Activated naive CD4-positive, alpha-beta T cell treated with anti-CD3 and anti-CD28 coated beads, Interleukin-2, amount 10 ng/mL, durations not matched to agents 7 days and 5 days (primary cell): ENCODE measurements around the gene RNF41.

ENCODE experiments used
- CTCF ChIA-PET: fragments of 350-600 bp; sonication (Branson Sonifier 250); formaldehyde crosslinking; loops from one replicate; lab custom pipeline; 2021; ENCODE audit warnings: antibody characterized with exemption; lab: Charles Lee
- DNase-seq: peaks from one replicate; pipeline ENCODE4 v3.0.0-alpha.2; 2020
- H3K27ac Mint-ChIP-seq: one replicate; pipeline ENCODE4 v1.8.0; 2021; ENCODE audit warnings: mild to moderate bottlenecking, moderate library complexity, mixed read lengths
- H3K27me3 Mint-ChIP-seq: one replicate; pipeline ENCODE4 v1.8.0; 2021; ENCODE audit warnings: mild to moderate bottlenecking, mixed read lengths
- H3K36me3 Mint-ChIP-seq: one replicate; pipeline ENCODE4 v1.8.0; 2021; ENCODE audit warnings: mixed read lengths
- H3K4me1 Mint-ChIP-seq: one replicate; pipeline ENCODE4 v1.8.0; 2021; ENCODE audit warnings: mixed read lengths
- H3K4me3 Mint-ChIP-seq: one replicate; pipeline ENCODE4 v1.8.0; 2021; ENCODE audit warnings: mild to moderate bottlenecking, moderate library complexity, mixed read lengths
- H3K9me3 Mint-ChIP-seq: one replicate; pipeline ENCODE4 v1.8.0; 2021; ENCODE audit warnings: mixed read lengths

RNF41 gene

DNA sequence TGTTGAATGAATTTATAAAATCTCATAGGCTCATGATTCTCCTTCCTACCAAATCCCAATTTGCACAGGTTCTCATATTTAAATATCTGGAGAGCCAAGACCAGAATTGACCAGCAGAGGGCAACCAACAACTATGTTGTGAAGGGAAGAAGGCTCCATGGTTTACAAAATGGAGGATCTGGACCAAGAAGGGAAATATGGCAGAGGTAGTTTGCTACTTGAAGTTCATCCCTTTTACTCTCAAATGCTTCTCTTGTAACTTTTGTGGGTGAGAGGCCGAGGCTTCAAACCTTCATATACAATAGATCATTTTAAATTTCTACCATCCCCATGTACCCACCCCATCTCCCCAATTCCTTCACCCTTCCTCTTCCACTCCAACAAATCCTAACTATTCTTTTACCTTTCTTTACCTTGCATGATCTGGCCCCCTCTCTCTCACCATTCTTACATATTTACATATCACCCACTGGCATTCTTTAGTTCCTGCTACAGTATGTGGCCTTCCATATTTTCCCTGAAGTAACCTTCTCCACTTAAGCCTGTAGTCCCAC lies 28.6 kb downstream of the RNF41 start:
- Mint-ChIP-seq H3K36me3 (peaks cover 7% of the 10 kb centered on the region), H3K4me3 (no peak overlapping the region), H3K4me1 (peaks cover 32% of the 10 kb centered on the region), H3K27me3 (peaks cover 7% of the 10 kb centered on the region), H3K27ac (no peak overlapping the region), H3K9me3 (no peaks in the 10 kb centered on the region)
- DNase-seq, result peak; percentile 87
- CTCF ChIA-PET, result interaction anchor here (0.9 to 6.5 kb wide), 8 partner anchors 15 to 309 kb away, joined by 3 to 33 read pairs (median 6); partner anchors contain the start of genes ANKRD52 and COQ10A

DNA sequence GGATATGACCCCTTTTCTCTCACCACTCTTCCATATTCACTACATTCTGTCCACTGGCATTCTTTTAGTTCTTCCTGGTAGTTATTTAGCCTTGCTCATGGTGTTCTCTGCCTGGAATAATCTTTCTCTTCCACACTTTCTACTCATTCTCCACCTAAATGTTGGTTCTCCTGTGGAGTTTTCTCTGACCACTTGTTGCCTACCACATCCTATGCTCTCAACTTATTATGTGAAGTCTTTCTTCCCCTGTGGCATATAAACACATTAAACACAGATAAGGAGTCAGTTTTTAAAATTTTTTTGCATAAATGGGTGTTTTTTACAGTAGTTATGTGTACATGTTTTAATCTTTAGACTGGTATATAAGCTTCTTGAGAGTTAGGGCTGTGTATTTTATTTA lies 29.1 kb downstream of the RNF41 start:
- H3K9me3 Mint-ChIP-seq, result no peaks in the 10 kb centered on the region
- peaks cover 7% of the 10 kb centered on the region for H3K27me3 Mint-ChIP-seq
- DNase-seq, result no peak
- CTCF ChIA-PET, result interaction anchor here (0.6 to 6.5 kb wide), 10 partner anchors 15 to 309 kb away, joined by 3 to 87 read pairs (median 6); partner anchors contain the start of genes ANKRD52, COQ10A, RPL41 and ZC3H10
- peaks cover 8% of the 10 kb centered on the region for H3K36me3 Mint-ChIP-seq
- no peak overlapping the region for H3K4me3 Mint-ChIP-seq
- peaks cover 37% of the 10 kb centered on the region for H3K4me1 Mint-ChIP-seq
- no peak overlapping the region for H3K27ac Mint-ChIP-seq

GRCh38 chr12:56190695-56191155 lies 31.0 kb downstream of the RNF41 start:
- Mint-ChIP-seq H3K27me3 (peaks cover 7% of the 10 kb centered on the region), H3K4me3 (peak overlapping the region; percentile 94), H3K36me3 (peaks cover 23% of the 10 kb centered on the region), H3K9me3 (no peaks in the 10 kb centered on the region), H3K4me1 (peaks cover 51% of the 10 kb centered on the region), H3K27ac (peak overlapping the region; percentile 96)
- DNase-seq, result no peak
- CTCF ChIA-PET, result interaction anchor here (0.8 to 6.5 kb wide), 5 partner anchors 32 to 77 kb away, joined by 3 to 87 read pairs (median 17); partner anchors contain the start of genes ANKRD52, COQ10A, RNF41 and RPL41

DNA sequence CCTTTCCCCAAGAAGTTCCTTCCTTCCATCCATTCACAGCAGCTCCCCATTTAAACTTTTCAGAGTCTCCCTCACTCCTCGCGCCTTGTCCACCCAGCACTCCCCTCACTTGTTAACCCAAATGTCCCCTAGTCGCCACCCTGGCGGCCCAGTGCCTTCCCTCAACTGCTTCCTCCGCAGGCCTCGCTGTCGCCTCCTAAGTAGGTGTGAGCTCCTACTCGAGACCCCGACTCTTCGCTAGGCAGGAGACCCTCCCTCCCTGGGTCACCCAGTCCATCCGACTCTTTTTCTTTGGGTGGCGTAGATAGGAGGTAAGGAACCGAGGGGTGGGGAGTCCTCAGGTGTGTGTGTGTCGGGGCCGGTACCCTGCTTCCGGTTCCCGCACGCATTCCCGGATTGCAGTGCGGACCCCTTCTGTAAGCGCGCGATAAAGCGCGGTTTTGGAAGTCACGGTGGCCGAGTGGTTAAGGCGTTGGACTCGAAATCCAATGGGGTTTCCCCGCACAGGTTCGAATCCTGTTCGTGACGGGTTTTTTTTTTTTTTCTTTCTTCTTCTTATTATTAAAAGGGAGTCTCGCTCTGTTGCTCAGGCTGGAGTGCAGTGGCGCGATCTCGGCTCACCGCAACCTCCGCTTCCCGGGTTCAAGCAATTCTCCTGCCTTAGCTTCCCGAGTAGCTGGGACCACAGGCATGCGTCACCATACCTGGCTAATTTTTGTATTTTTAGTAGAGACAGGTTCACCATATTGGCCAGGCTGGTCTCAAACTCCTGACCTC lies 31.6 kb downstream of the RNF41 start:
- Mint-ChIP-seq H3K27ac (peak overlapping the region; percentile 96), H3K4me3 (peak overlapping the region; percentile 94), H3K36me3 (peaks cover 26% of the 10 kb centered on the region), H3K4me1 (peaks cover 52% of the 10 kb centered on the region), H3K9me3 (no peaks in the 10 kb centered on the region), H3K27me3 (peaks cover 7% of the 10 kb centered on the region)
- CTCF ChIA-PET, result interaction anchor here (0.5 to 6.5 kb wide), 27 partner anchors 9 to 820 kb away, joined by 3 to 87 read pairs (median 4); partner anchors contain the start of genes ANKRD52, COQ10A, ESYT1 and MYL6
- peak; percentile 81 for DNase-seq

GRCh38 chr12:56189099-56189917 lies 32.4 kb downstream of the RNF41 start, which contains the start of gene SMARCC2:
Gene SMARCC2 (minus strand): TSS chr12:56189483. CDS start chr12:56189461, 22 bp downstream.
- no peaks in the 10 kb centered on the region for H3K9me3 Mint-ChIP-seq
- H3K27ac Mint-ChIP-seq, result peak within 1 kb of the TSS; percentile 96
- H3K4me3 Mint-ChIP-seq, result peak within 1 kb of the TSS; percentile 94
- H3K36me3 Mint-ChIP-seq, result peaks cover 33% of the 10 kb centered on the region
- CTCF ChIA-PET, result interaction anchor here (0.5 to 6.5 kb wide), 30 partner anchors 8 to 821 kb away, joined by 3 to 87 read pairs (median 4); partner anchors contain the start of genes ANKRD52, COQ10A, ESYT1 and MYL6
- H3K4me1 Mint-ChIP-seq, result peaks cover 55% of the 10 kb centered on the region
- peak; percentile 91 for DNase-seq
- H3K27me3 Mint-ChIP-seq, result peaks cover 7% of the 10 kb centered on the region

DNA sequence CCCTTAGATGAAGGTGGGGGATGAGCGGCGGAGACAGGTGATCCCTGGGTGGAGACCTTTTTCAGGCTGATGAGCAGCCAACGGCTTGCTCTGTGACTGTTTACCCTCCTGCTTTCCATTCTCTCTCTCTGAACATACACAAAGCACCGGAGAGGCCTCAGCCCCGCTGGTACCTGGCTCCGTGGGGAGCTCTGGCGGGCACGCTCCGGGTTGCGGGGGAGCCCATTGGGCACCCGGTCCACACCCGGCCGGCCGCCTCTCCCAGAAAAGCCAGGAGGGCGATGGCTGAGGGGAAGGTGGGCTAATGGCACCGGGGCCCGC lies 33.0 kb downstream of the RNF41 start:
- H3K27ac Mint-ChIP-seq, result peak overlapping the region; percentile 88
- H3K4me3 Mint-ChIP-seq, result peak overlapping the region; percentile 94
- DNase-seq, result no peak
- H3K27me3 Mint-ChIP-seq, result peaks cover 7% of the 10 kb centered on the region
- CTCF ChIA-PET, result interaction anchor here (0.8 to 6.5 kb wide), 18 partner anchors 8 to 450 kb away, joined by 3 to 87 read pairs (median 4); partner anchors contain the start of genes ANKRD52, ESYT1, MYL6 and PA2G4
- peaks cover 55% of the 10 kb centered on the region for H3K4me1 Mint-ChIP-seq
- no peaks in the 10 kb centered on the region for H3K9me3 Mint-ChIP-seq
- H3K36me3 Mint-ChIP-seq, result peaks cover 38% of the 10 kb centered on the region

GRCh38 chr12:56188131-56188777 lies 33.5 kb downstream of the RNF41 start:
- Mint-ChIP-seq H3K4me1 (peaks cover 52% of the 10 kb centered on the region), H3K4me3 (peak overlapping the region; percentile 94), H3K36me3 (peaks cover 39% of the 10 kb centered on the region), H3K27me3 (peaks cover 7% of the 10 kb centered on the region), H3K27ac (peak overlapping the region; percentile 88), H3K9me3 (no peaks in the 10 kb centered on the region)
- CTCF ChIA-PET, result interaction anchor here (0.8 to 6.5 kb wide), 14 partner anchors 10 to 449 kb away, joined by 3 to 87 read pairs (median 8); partner anchors contain the start of genes ANKRD52, ESYT1, MYL6 and RNF41
- peak; percentile 27 for DNase-seq

GRCh38 chr12:56186957-56187356 lies 34.8 kb downstream of the RNF41 start:
- CTCF ChIA-PET, result interaction anchor here (1.9 to 6.5 kb wide), 4 partner anchors 11 to 448 kb away, joined by 4 to 51 read pairs (median 22); partner anchors contain the start of genes ANKRD52 and ESYT1
- Mint-ChIP-seq H3K27me3 (peaks cover 7% of the 10 kb centered on the region), H3K36me3 (peaks cover 41% of the 10 kb centered on the region), H3K4me1 (peaks cover 43% of the 10 kb centered on the region), H3K4me3 (peak overlapping the region; percentile 31), H3K27ac (peak overlapping the region; percentile 88), H3K9me3 (no peaks in the 10 kb centered on the region)
- DNase-seq, result no peak

- Mint-ChIP-seq H3K27me3 (no peaks in the 10 kb centered on the region), H3K36me3 (peaks cover 70% of the 10 kb centered on the region), H3K4me3 (no peak overlapping the region), H3K27ac (no peak overlapping the region), H3K4me1 (no peaks in the 10 kb centered on the region), H3K9me3 (no peaks in the 10 kb centered on the region)
- DNase-seq, result no peak
- CTCF ChIA-PET, result interaction anchor here (1.6 kb wide), 1 partner anchor 10 kb away, joined by 3 read pairs; no protein-coding TSS in a partner anchor
Observed at GRCh38 chr12:56178347-56178746, 43.4 kb downstream of the RNF41 start.

DNA sequence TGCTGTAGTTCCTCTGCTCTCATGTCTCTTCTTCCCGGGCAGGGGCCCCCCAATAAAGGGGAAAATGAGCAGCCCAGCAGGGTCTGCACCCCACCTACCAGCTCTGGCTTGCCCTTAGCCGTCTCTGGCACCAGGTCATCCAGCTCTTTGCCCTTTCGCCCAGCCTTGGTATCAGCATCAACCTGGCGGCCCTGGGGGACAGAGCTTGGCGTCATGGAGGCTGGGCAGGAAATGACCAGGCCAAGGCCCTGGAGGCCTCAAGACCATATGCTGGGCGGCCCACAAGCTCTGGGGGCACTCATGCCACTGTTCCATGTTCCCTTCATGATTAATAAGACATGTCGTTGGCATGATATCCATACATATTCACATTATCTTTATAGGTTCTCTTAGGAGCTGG lies 48.9 kb downstream of the RNF41 start:
- H3K27me3 Mint-ChIP-seq, result no peaks in the 10 kb centered on the region
- H3K27ac Mint-ChIP-seq, result no peak overlapping the region
- no peak overlapping the region for H3K4me3 Mint-ChIP-seq
- no peaks in the 10 kb centered on the region for H3K4me1 Mint-ChIP-seq
- no peaks in the 10 kb centered on the region for H3K9me3 Mint-ChIP-seq
- no peak for DNase-seq
- peaks cover 67% of the 10 kb centered on the region for H3K36me3 Mint-ChIP-seq
- CTCF ChIA-PET, result interaction anchor here (1.2 kb wide), 1 partner anchor 12 kb away, joined by 3 read pairs; no protein-coding TSS in a partner anchor

DNA sequence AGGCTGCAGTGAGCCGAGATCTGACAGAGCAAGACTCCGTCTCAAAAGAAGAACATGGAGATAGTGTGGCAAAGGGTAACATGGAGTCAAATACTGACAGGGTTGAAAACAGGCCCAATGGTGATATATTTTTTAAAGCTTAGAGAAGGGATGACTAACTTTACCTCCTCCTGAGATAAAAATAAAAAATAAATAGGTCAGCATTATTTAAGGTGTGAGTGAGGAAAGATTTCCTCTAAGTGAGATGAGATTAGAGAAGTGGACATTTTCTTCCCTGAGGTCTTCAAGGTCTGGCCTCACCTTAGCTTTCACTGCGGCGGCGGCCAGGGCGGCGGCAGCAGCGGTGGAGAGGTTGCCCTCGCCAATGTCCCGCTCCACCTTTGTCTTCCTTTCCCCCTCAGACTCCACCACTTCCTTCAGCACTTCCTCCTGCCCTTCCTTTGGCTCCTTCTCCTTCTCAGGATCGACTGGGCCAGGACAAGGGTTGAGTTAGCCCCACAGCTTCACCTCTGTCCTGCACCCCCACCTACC lies 52.4 kb downstream of the RNF41 start:
- H3K27ac Mint-ChIP-seq, result no peak overlapping the region
- no peaks in the 10 kb centered on the region for H3K4me1 Mint-ChIP-seq
- DNase-seq, result no peak
- H3K36me3 Mint-ChIP-seq, result peaks cover 62% of the 10 kb centered on the region
- CTCF ChIA-PET, result interaction anchor here (1.4 kb wide), 1 partner anchor 50 kb away, joined by 3 read pairs; no protein-coding TSS in a partner anchor
- no peaks in the 10 kb centered on the region for H3K27me3 Mint-ChIP-seq
- H3K9me3 Mint-ChIP-seq, result no peaks in the 10 kb centered on the region
- H3K4me3 Mint-ChIP-seq, result no peak overlapping the region

DNA sequence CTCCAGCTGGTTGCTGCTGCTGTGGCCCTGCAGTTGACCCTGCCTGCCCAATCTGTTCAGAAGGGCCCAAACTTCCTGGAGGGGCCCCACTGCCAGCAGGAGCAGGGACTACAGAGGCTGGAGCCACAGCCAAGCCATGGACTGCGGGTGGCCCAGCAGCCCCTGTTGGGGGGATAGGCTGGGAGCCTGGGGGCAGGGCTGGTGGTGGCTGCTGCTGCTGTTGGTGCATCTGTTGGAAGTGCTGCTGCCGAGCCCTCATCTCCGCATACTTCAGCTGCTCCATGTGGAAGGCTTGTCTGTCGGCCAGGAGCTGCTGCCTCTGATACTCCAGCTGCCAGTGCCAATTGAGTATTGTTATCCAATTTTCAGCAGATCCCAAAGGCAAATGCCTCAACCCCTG lies 56.4 kb downstream of the RNF41 start:
- peaks cover 67% of the 10 kb centered on the region for H3K36me3 Mint-ChIP-seq
- CTCF ChIA-PET, result no interaction called here
- H3K27ac Mint-ChIP-seq, result no peak overlapping the region
- no peaks in the 10 kb centered on the region for H3K9me3 Mint-ChIP-seq
- H3K27me3 Mint-ChIP-seq, result no peaks in the 10 kb centered on the region
- no peak for DNase-seq
- H3K4me3 Mint-ChIP-seq, result no peak overlapping the region
- H3K4me1 Mint-ChIP-seq, result peaks cover 17% of the 10 kb centered on the region

DNA sequence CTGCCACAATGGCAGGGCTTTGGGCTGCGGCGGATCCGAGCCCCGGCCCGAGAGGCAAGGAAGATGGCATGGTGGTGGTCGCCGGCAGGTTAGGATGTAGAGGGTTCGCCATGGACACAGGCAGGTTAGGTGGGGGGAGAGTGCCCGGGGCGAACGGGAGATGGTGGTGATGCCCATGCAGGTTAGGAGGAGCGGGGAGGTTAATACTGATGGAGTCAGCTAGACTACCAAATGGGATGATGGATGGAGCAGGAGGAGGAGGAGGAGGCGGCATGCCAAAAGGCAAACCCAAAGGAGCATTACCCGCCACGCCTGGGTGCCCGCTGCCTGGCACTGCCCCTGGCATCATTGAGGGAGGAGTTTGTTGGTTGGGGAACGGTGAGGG lies 57.4 kb downstream of the RNF41 start:
- H3K27ac Mint-ChIP-seq, result peak overlapping the region; percentile 70
- CTCF ChIA-PET, result no interaction called here

More for the DNA sequence above, 57.4 kb downstream of the RNF41 start:
- H3K4me1 Mint-ChIP-seq, result peaks cover 23% of the 10 kb centered on the region
- peaks cover 68% of the 10 kb centered on the region for H3K36me3 Mint-ChIP-seq
- H3K4me3 Mint-ChIP-seq, result no peak overlapping the region
- H3K27me3 Mint-ChIP-seq, result no peaks in the 10 kb centered on the region
- DNase-seq, result no peak
- H3K9me3 Mint-ChIP-seq, result no peaks in the 10 kb centered on the region
